ENCODE data around the gene AUTS2.

The AUTS2 gene

GRCh38 chr7:70458745-70459144, 860.5 kb downstream of the AUTS2 start:
- no peak for DNase-seq

- DNase-seq = no peak
Observed at GRCh38 chr7:70459546-70459945, 861.3 kb downstream of the AUTS2 start.

- DNase-seq = no peak
Observed at GRCh38 chr7:70460071-70460470, 861.8 kb downstream of the AUTS2 start.

- DNase-seq = no peak
Observed at GRCh38 chr7:70460562-70460961, 862.3 kb downstream of the AUTS2 start.

GRCh38 chr7:70463352-70463938, 865.2 kb downstream of the AUTS2 start:
- no peak for DNase-seq

DNA sequence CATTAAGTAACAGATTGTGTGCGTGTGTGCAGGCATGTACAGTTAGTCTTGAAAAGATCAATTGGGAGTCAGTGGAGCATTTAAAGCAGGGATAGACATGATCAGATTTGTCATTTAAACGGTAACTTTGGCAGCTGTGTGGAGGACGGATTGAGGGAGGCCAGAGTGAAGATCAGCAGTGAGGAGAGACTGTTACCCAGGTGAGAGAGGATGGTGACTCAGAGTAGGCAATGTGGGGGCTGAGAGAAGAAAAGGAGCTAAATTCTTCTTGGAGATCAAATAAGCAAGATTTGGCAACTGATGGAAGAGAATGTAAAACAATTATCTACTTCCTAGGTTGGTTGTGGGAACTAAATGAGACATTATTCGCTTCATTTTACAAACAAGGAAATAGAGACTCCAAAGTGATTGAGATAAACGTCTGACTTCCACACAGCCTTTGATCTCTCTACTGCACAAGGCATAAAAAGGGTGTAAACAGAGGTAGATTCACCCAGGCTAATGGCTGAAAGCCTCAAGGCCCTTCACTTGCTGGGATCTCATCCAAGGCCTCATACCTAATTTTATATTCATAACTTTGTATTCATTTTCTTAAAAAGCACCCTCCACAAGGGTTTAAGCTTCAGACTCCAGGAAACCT, 868.6 kb downstream of the AUTS2 start:
- DNase-seq = no peak

DNA sequence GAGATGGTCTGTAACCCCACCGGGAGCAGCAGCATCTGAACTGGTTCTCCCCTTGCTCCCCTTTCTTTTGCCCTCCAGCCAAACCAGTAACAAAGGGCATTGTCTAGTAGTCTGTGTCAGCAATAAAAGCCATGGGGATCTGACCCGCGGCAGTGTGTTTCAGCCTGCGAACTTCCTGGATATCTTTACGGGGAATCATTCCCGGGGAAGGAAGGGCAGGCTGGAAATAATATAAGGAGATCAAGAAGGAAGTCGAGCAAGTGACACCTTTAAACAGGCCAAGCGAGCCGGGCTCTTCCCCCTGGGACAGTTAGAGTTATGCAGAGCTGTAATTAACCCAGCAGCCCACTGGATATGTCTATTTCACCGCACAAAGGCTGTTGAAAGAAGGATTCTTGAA, 872.5 kb downstream of the AUTS2 start:
- DNase-seq = no peak

GRCh38 chr7:70472601-70473237, 874.4 kb downstream of the AUTS2 start:
- no peak for DNase-seq

DNA sequence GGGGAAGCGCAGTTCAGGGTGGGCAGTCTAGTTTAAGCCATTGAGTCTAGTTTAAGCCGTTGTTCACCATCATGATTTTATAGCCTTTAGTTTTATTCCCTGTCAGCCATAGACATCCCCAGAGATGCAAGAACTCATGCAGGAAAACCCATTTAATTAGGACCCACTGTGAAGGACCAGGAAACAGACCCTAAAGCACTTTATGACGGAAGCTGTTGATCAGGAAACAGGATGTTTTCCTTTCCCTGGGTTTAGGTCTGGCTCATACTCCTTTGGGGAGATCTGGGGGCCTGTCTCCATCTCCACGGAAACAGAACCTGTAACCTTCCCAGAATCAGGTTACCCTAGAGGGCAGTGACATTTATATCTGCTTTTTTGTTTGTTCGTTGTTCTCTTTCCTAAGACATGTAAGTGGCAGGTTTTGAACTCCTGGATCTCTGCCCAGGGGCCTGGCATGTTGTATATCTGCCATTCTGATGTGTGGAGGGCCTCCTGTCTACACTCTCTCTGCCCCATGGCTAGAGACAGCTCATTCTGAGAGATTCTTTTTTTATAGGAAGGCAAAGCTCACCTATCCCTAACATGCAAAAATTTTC, 876.5 kb downstream of the AUTS2 start:
- no peak for DNase-seq

GRCh38 chr7:70477036-70478010, 879.0 kb downstream of the AUTS2 start:
- DNase-seq = no peak

- DNase-seq = no peak
Observed at GRCh38 chr7:70479153-70480021, 881.1 kb downstream of the AUTS2 start.

DNA sequence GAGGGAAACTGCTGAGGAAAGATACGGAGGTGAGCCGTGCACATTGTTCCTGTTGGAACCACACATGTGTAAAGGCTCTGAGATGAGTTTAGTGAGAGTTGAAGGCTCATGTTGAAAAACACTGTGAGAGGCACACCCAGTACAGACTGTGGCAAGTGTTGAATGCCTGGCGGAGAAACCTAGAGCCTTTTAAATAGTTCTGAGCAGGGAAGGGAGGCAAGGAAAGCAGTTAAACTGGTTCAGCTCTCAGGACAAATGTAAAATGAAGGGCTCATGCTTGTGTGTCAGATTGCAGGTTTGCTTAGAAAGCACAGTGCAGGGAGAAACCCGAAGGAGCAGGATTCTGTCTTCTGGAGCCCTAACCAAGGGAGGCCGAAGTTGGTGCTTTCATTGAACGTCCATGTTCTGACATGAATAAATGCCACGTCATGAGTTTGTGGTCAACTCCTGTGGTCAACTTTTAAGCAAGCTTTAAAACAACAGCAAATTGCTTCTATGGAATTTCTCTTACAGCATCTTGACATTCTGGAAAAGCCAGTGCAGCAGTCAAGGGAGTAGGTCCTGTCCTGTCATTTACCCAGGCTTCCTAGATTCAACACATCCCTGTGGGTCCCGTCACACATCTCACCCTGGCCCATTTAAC, 882.8 kb downstream of the AUTS2 start:
- no peak for DNase-seq

GRCh38 chr7:70481570-70482123, 883.4 kb downstream of the AUTS2 start:
- DNase-seq = no peak

- DNase-seq = no peak
Observed at GRCh38 chr7:70484255-70484654, 886.0 kb downstream of the AUTS2 start.

DNA sequence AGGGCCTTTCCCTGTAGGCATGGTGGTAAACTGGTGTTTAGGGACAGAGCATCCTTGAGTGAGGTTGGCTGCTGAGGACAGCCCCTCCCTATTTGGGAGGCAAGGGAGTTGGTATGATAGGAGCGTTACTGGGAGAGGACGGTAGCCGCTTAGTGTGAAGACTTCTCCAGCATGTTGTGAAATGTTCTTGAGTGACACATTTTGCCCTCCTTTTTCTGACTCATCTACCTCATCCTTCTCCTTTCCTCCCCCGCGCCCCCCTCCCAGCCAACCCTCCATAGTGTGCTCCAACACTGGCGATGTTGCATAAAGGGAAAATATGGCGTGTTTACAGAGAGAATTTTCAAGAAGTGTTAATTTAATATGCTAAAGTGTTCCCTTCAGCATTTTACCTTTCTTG, 888.7 kb downstream of the AUTS2 start:
- no peak for DNase-seq

DNA sequence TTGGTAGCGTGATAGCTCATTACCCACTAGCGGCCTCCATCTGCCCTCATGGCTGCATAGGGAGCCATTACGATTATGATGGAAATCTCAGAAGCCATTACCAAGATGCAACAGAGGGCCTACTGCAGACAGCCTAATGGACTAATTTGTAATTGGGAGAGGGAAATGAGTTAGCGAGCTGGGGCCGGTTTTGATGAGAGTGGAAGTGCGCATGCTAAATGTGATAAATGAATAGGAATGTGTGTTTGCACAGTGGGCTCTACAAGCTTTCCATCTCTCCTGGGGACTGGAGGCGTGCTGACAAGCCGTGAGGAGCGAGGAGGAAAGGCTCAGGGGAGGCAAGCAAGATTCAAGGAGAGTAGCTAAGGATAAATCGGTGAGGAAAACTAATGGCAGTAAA, 889.2 kb downstream of the AUTS2 start:
- DNase-seq = no peak

GRCh38 chr7:70487886-70488285, 889.6 kb downstream of the AUTS2 start:
- no peak for DNase-seq

GRCh38 chr7:70489813-70490212, 891.5 kb downstream of the AUTS2 start:
- no peak for DNase-seq

DNA sequence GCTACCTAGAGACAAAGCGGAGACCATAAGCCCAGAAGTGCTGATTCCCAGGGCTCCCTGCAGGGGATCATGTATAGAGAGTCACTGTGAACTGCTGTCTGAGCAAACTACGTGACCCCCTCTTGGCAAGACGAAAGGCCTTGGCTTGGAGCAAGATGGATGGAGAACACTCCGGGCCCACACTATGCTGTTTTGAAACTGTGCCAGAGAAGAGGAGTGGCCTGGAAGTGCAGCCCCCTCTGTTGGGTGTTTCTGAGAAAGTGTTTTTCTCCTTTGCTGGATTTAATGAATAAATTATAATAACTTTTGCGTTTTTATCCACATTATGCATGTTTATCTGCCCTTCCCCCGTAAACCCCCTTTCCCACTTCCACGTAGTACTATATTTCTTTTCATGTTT, 894.4 kb downstream of the AUTS2 start:
- DNase-seq = no peak

DNA sequence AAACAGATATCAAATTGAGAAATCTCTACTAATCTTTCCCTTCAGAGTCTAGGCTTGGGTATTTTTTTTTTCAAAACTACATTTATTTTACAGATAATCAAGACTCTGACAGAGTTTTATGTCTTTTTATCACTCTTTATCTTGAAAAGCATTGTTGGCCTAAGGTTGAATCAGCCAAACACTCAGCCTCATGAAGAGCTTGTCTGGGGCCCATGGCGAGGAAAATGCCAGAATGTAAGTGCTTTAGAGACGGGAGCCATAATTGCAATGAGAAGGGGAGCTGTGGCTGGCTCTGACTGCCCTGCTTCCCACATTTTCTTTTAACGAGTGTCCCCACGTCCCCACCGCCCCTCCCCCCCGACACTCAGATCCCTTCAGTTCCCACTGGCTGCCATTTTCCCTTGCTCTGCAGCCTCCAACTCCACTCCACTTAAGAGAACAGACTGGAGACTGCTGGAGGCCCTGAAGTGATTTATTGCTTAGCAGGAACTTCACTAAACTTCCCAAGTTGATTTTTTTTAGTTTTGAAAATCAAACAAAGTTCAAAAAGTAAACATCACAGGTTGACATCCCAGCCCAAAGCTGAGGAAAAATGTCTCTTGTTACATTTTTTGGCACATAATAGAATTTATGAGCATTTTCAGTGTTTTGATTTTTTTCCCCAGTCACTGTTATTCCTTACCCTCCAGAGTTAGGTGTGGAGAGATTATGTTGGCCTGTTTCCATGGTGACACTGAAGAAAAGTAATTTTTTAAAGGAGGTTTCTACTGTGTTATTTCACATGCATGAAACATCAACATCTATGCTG, 896.2 kb downstream of the AUTS2 start:
- DNase-seq = no peak

All from inflammatory macrophage treated with lipopolysaccharide for 1 hour (primary cell).